Measurements from ENCODE around the gene TAF4. TPM values are rescaled to one million over a fixed set of nuclear protein-coding genes. Genes with fewer than 3 reads are reported as not detected.
A peak's percentile ranks its signal among the peaks of the same experiment; 100 is the strongest.

TAF4 gene
- total and polyA plus RNA-seq, 2 donors (not counting 1 experiment from before 2014, with no cell fraction given), result 2.6 to 3.0 TPM

DNA sequence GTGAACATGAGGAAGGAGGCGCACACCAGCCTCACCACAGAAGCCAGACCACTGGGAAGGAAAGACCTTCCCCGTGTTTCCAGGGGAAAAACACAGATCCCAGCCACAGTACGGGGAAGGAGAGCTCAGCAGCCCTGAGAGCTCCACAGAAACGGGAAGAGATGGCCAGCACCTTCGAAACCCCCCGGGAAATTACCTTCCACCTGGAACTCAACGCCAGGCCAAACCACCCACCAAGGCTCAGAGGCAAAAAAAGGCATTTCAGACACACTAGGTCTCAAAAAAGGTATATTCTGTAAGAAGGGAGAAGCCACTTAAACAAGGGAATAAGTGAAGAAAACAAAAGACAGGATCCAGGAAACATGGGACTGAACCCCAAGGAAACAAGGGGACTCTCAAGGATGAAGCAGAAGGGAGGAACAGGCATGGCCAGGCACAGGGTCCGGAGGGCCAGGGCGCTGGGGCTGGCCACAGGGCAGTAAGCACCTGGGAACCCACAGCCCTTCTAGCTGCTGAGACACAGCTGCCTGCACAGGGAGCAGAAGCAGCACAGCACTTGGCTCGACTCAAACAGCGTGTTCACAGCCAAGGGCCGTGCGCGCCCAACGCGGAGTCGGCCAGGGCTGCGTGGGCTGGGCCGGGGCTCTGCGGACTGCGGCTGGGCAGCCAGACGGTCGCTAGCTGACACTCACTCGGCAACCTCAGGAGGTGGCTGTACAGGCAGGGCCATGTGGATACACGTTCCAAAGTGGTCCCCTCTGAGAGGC, 44.6 kb downstream of the TAF4 start:
- Histone ChIP-seq H3K9me3 (ENCODE audit: control insufficient read depth, insufficient read depth, low read depth, low read length) (no peaks in the 10 kb centered on the region), H3K27me3 (ENCODE audit: control insufficient read depth, insufficient read depth, low read length) (no peaks in the 10 kb centered on the region), H3K4me3 (replicated peaks in 1 of 4; ENCODE audit: control extremely low read depth in 1 of 4, insufficient read depth in 1 of 4, low read depth in 3 of 4, low read length in 4 of 4) (no peak overlapping the region), H3K4me2 (ENCODE audit: extremely low read depth, insufficient read depth, low read length) (peak overlapping the region; percentile 25), H3K9ac (ENCODE audit: insufficient read depth, low read length) (no peak overlapping the region), H3K36me3 (ENCODE audit: control insufficient read depth, insufficient read depth, low read length) (no peaks in the 10 kb centered on the region), H3K27ac (ENCODE audit: insufficient read depth, low read length) (no peak overlapping the region), H3K4me1 (ENCODE audit: control insufficient read depth, extremely low read depth, insufficient read depth, low read length) (peaks cover 7% of the 10 kb centered on the region), H4K20me1 (ENCODE audit: control insufficient read depth, extremely low read depth, insufficient read depth, low read length) (no peaks in the 10 kb centered on the region), H3K79me2 (ENCODE audit: control insufficient read depth, insufficient read depth, low read length) (peaks cover 9% of the 10 kb centered on the region), H2AFZ (ENCODE audit: low read length) (no peak overlapping the region)
- no peak for TF ChIP-seq EZH2 (IDR thresholded peaks at IDR 0.05; ENCODE audit: low read length, missing control alignments)
- TF ChIP-seq, protein P1, sequence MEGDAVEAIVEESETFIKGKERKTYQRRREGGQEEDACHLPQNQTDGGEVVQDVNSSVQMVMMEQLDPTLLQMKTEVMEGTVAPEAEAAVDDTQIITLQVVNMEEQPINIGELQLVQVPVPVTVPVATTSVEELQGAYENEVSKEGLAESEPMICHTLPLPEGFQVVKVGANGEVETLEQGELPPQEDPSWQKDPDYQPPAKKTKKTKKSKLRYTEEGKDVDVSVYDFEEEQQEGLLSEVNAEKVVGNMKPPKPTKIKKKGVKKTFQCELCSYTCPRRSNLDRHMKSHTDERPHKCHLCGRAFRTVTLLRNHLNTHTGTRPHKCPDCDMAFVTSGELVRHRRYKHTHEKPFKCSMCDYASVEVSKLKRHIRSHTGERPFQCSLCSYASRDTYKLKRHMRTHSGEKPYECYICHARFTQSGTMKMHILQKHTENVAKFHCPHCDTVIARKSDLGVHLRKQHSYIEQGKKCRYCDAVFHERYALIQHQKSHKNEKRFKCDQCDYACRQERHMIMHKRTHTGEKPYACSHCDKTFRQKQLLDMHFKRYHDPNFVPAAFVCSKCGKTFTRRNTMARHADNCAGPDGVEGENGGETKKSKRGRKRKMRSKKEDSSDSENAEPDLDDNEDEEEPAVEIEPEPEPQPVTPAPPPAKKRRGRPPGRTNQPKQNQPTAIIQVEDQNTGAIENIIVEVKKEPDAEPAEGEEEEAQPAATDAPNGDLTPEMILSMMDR (conservative IDR thresholded peaks at IDR 0.05 in 1 of 2, IDR thresholded peaks at IDR 0.05 in 1 of 2; ENCODE audit: low read depth in 1 of 2, low read length in 2 of 2), result no peak
- DNase-seq (ENCODE audit: low read depth in 2 of 2), result peak; percentile 46 to 59

GRCh38 chr20:62019881-62020492, 45.7 kb downstream of the TAF4 start:
- DNase-seq (ENCODE audit: low read depth in 2 of 2), result no peak

DNA sequence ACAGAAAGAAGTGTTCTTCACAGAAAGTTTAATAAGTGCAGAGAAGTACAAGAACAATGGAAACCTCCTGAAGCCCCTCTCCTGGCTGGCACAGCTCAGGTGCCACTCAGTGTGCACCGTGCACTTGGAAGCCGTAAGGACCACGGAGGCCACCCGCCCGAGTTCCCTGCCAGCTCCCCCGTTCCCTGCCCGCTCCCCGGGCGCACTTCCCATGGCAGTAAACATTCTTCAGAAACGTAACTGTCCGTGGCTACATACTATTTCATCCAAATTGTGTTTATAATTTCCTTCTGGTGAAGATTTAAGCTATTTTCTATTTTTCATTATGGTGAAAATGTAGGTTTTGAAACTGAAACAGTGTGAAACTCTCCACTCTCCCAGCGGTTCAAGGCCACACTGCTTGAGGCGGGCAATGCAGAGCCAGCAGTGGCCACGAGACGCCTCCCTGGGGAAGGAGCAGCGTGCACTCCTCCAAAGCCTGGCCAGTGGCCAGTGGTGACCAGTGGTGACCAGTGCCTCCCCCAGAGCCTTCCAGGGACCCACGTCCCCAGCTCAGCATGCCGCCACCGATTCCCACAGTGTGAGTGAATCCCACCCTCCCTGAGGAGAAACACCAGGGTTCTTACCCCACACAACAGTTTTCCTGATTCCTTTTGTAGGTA, 46.4 kb downstream of the TAF4 start:
- no peak overlapping the region for H2AFZ ChIP-seq (ENCODE audit: low read length)
- H4K20me1 ChIP-seq (ENCODE audit: control insufficient read depth, extremely low read depth, insufficient read depth, low read length), result no peaks in the 10 kb centered on the region
- no peak overlapping the region for H3K4me2 ChIP-seq (ENCODE audit: extremely low read depth, insufficient read depth, low read length)
- no peak for TF ChIP-seq EZH2 (IDR thresholded peaks at IDR 0.05; ENCODE audit: low read length, missing control alignments)
- TF ChIP-seq, protein P1 (conservative IDR thresholded peaks at IDR 0.05 in 1 of 2, IDR thresholded peaks at IDR 0.05 in 1 of 2; ENCODE audit: low read depth in 1 of 2, low read length in 2 of 2), result no peak
- no peak overlapping the region for H3K4me3 ChIP-seq (replicated peaks in 1 of 4; ENCODE audit: control extremely low read depth in 1 of 4, insufficient read depth in 1 of 4, low read depth in 3 of 4, low read length in 4 of 4)
- no peak for DNase-seq (ENCODE audit: low read depth in 2 of 2)
- no peak overlapping the region for H3K27ac ChIP-seq (ENCODE audit: insufficient read depth, low read length)
- no peaks in the 10 kb centered on the region for H3K36me3 ChIP-seq (ENCODE audit: control insufficient read depth, insufficient read depth, low read length)
- no peaks in the 10 kb centered on the region for H3K9me3 ChIP-seq (ENCODE audit: control insufficient read depth, insufficient read depth, low read depth, low read length)
- H3K4me1 ChIP-seq (ENCODE audit: control insufficient read depth, extremely low read depth, insufficient read depth, low read length), result peaks cover 2% of the 10 kb centered on the region
- no peak overlapping the region for H3K9ac ChIP-seq (ENCODE audit: insufficient read depth, low read length)
- no peaks in the 10 kb centered on the region for H3K27me3 ChIP-seq (ENCODE audit: control insufficient read depth, insufficient read depth, low read length)
- H3K79me2 ChIP-seq (ENCODE audit: control insufficient read depth, insufficient read depth, low read length), result peaks cover 6% of the 10 kb centered on the region

More at GRCh38 chr20:62019881-62020492, 45.7 kb downstream of the TAF4 start:
- H3K27ac ChIP-seq (ENCODE audit: insufficient read depth, low read length), result no peak overlapping the region
- no peak overlapping the region for H3K9ac ChIP-seq (ENCODE audit: insufficient read depth, low read length)
- no peaks in the 10 kb centered on the region for H3K36me3 ChIP-seq (ENCODE audit: control insufficient read depth, insufficient read depth, low read length)
- peaks cover 6% of the 10 kb centered on the region for H3K79me2 ChIP-seq (ENCODE audit: control insufficient read depth, insufficient read depth, low read length)
- H3K4me2 ChIP-seq (ENCODE audit: extremely low read depth, insufficient read depth, low read length), result no peak overlapping the region
- no peaks in the 10 kb centered on the region for H4K20me1 ChIP-seq (ENCODE audit: control insufficient read depth, extremely low read depth, insufficient read depth, low read length)
- TF ChIP-seq, protein P1 (conservative IDR thresholded peaks at IDR 0.05 in 1 of 2, IDR thresholded peaks at IDR 0.05 in 1 of 2; ENCODE audit: low read depth in 1 of 2, low read length in 2 of 2), result no peak
- H3K27me3 ChIP-seq (ENCODE audit: control insufficient read depth, insufficient read depth, low read length), result no peaks in the 10 kb centered on the region
- H3K4me1 ChIP-seq (ENCODE audit: control insufficient read depth, extremely low read depth, insufficient read depth, low read length), result peaks cover 2% of the 10 kb centered on the region
- H2AFZ ChIP-seq (ENCODE audit: low read length), result no peak overlapping the region
- no peak overlapping the region for H3K4me3 ChIP-seq (replicated peaks in 1 of 4; ENCODE audit: control extremely low read depth in 1 of 4, insufficient read depth in 1 of 4, low read depth in 3 of 4, low read length in 4 of 4)
- H3K9me3 ChIP-seq (ENCODE audit: control insufficient read depth, insufficient read depth, low read depth, low read length), result no peaks in the 10 kb centered on the region

Data from fibroblast of lung (primary cell).